ENCODE results near the gene DYNLT5. TPM values are rescaled to one million over a fixed set of nuclear protein-coding genes. Genes with fewer than 3 reads are reported as not detected.
"Not testable (repeated sequence)": the region's sequence is repeated elsewhere in the genome, so short reads cannot be mapped to it uniquely, and the experiment has no call there.

The DYNLT5 gene
- total RNA-seq, 4 donors from 2014 or later, result 0.25 to 7.7 (median 4.1) TPM

DNA sequence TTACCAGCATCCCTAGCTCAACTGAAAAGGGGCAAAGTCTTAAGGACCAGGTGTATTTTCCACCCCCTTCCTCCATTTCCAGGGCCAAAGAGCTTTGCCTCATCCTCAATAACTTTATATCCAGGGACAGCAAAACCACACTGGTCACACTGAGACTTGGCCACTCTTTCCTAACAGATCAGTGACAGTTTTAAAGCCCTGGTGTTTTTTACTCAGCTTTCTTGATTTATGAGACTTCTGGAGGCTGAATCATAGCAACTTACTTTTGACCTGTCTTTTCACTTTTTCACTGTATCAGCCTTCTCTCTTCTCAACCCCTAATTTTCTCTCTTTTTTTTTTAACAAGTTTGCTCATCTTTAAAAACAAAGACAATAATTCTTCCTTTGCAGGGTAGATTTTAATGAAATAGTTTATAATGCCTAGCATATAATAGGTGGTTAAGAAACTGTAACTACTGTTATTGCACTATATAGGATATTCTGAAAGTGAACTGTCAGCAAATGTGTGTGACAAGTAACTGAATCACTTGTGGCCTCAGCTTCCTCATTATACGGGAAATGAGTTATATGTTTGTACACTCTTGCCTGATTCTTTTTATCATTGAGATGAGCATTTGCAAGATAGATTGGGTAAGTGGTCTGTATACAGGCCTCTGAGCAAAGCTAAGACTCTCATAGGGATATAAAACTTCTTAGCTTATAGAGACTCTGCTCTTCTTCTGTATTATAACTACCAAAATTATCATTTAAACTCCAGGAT is 19.7 kb upstream of the DYNLT5 start:
- no peak for TF ChIP-seq CTCF (IDR thresholded peaks at IDR 0.05)
- DNase-seq (ENCODE audit: low spot score) (no peak), ATAC-seq (ENCODE audit: low FRiP score) (no peak)

DNA sequence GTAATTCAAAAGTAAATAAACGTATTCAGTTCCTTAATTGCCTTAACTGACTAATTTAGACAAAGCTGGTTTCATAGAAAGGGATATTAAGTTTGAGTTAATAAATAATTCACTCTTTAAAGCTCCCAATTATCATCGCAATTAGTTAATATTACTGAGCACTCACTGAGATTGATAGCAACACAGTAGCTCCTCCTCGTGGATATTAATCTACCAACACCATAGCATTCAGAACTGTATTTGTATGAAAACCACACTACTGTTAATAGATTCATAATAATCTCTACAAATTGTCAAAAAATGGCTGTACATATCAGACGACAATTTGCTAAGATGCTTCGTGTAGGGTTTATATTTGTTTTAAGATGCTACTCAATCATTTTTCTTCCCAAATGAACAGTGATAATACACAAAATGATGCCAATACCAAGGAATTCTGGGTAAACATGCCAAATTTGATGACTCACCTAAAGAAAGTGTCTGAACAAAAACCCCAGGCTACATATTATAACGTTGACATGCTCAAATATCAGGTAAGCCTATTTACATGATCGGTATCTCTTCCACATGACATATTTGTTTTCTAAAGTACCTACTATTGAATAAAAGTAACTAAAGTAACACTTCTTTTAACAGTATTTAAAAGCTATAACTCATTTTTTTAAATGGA is 18.8 kb upstream of the DYNLT5 start:
- DNase-seq (ENCODE audit: low spot score), result no peak
- TF ChIP-seq CTCF (IDR thresholded peaks at IDR 0.05), result no peak
- no peak for ATAC-seq (ENCODE audit: low FRiP score)

DNA sequence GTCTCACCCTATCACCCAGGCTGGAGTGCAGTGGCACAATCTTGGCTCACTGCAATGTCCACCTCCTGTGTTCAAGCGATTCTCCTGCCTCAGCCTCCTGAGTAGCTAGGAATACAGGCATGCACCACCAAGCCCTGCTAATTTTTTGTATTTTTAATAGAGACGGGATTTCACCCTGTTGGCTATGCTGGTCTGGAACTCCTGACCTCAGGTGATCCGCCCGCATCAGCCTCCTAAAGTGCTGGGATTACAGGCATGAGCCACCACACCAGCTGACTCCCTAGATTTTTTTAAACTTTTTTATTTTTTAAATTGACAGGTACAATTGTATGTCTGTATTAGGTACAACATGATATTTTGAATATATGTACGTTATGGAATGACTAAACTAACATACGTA is 17.7 kb upstream of the DYNLT5 start:
- not testable (repeated sequence) for ATAC-seq (ENCODE audit: low FRiP score); DNase-seq (ENCODE audit: low spot score)

GRCh38 chr1:66737836-66738235 is 14.4 kb upstream of the DYNLT5 start:
- no peak for TF ChIP-seq CTCF (IDR thresholded peaks at IDR 0.05)
- ATAC-seq (ENCODE audit: low FRiP score) (no peak), DNase-seq (ENCODE audit: low spot score) (no peak)

DNA sequence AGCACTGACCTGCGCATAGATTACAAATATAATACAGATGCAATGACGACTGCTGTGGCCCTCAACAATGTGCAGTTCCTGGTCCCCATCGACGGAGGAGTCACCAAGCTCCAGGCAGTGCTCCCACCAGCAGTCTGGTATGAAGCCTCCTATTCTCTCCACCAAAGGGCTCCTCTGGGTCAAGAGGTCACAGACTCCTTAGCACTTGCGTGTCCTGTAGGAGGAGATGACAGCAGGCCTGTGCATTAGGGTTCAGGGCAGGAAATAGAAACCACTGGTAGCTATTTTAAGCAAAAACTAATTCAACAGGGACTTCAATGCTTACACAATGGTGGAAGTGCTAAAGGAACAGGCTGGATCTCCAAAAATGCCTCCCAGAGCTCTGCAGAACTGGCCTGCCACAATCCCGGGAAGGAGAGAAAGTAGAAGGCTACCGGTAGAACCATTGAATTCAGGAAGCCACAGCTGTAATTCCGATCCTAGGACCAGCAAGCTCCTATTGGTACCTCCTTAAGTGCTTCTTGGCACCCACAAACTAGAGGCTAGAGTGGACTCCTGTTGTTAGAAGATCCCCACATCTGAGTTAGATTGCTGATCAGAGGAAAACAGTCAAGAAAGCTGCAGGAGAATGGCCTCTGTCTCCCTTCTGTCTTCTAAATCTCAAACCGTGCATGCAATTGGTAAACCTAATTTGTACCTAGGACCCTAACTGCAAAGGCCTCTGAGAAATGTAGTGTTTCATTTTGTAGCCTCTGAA is 12.7 kb upstream of the DYNLT5 start:
- TF ChIP-seq CTCF (IDR thresholded peaks at IDR 0.05), result no peak
- DNase-seq (ENCODE audit: low spot score) (no peak), ATAC-seq (ENCODE audit: low FRiP score) (no peak)

DNA sequence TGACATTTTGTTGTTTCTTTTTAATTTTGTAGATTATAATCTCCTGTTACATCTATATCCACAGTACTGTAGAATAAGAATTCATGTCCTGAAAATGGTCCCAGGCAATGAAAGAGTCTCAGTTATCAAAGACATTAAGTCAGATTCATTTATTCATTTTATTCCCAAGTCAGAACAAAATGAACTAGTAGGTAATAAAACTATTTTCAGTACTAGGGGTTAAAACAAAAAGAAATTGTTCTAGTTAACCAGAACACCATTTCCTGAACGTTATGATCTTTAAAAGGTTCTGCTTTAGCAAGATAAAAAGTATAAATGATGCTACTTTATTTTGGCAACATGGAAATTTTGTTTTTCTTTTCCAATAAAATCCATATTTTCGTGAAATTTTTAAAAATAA is 6.8 kb upstream of the DYNLT5 start:
- DNase-seq (ENCODE audit: low spot score), result no peak
- TF ChIP-seq CTCF (IDR thresholded peaks at IDR 0.05), result no peak
- ATAC-seq (ENCODE audit: low FRiP score), result no peak

GRCh38 chr1:66747501-66747900 is 4.8 kb upstream of the DYNLT5 start:
- DNase-seq (ENCODE audit: low spot score) (no peak), ATAC-seq (ENCODE audit: low FRiP score) (no peak)
- TF ChIP-seq CTCF (IDR thresholded peaks at IDR 0.05), result no peak

Measured in omental fat pad (tissue), 4 donors.